DMS153 (cell line): ENCODE measurements around the gene SH3BP2.

Experiments
- DNase-seq: peaks from one replicate; lab custom pipeline; 2025; lab: John Stamatoyannopoulos, UW

The SH3BP2 gene

DNA sequence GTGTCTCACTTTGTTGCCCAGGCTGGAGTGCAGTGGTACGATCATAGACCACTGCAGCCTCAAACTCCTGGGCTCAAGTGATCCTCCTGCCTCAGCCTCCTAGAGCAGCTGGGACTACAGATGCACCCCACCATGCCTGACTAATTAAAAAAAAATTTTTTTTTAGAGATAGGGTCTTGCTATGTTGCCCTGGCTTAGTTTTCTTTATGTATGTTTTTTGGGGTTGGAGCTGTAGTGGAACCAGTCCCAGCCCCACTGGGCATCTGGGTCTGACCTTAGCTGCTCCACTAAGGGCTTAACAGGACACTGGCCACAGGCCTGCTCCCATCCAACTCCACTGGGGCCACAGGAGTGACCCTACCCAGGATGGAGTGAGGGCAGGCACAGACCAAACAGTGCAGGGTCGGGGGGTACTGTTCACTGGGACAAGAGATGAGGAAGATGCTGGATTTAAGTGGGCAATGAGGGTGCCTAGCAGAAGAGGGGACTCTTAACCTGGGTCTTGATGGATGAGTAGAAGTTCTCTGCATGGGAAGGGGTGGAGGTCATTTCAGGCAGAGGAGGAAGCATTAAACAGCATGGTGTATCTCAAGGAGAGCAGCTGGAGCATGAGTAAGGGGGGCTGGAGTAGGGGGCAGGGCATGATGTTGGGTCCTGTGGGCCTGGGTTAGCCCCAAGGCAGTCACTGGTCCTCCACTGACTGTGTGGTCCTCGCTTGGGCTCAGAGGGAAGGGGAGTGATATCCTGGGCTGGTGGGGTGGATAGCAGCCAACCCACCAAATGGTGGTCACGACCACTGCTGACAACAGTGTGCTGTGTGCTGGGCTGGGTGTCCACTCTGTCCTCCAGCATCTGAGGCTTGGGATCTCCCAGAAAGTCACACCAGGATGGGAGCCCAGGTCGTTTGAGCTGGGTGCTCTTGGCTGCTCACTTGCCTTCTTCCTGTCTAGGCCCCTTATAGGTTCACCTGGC lies 26.6 kb downstream of the SH3BP2 start:
- DNase-seq = no peak

DNA sequence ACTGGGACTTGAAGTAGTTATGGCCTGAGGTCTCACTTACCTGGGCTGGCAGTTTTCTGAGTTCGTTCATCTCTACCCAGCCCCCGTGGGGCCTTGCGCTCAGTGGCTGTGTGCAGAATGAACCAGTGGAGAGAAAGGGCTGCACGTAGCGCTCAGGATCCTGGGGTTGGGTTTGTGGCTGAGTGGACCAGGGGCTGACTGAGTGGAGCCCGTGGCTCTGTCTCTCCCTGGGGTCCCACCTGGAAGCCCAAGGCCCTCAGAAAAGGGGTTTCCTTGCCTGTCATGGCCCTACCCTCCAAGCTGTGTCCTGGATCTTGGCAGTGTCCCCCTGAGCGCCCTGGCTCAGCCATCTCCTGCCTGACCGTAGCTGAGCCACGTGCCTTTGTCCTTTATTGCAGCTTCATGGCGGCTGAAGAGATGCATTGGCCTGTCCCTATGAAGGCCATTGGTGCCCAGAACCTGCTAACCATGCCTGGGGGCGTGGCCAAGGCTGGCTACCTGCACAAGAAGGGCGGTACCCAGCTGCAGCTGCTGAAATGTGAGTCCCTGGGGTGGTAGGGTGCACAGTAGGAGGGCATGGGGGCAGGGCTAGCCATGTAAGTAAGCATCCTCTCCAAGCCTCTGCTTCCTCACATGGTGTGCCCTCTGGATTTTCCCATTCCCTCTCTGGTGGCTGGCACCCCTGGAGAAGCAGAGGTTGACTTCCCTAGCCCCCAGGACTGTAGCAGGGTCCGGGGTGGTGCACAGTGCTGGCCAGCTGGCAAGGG lies 27.5 kb downstream of the SH3BP2 start:
- DNase-seq = no peak

GRCh38 chr4:2822461-2823300 lies 29.8 kb downstream of the SH3BP2 start:
- DNase-seq = no peak

GRCh38 chr4:2823301-2823670 lies 30.4 kb downstream of the SH3BP2 start:
- DNase-seq = no peak

GRCh38 chr4:2823671-2824328 lies 30.9 kb downstream of the SH3BP2 start:
- DNase-seq = no peak

GRCh38 chr4:2824329-2824835 lies 31.5 kb downstream of the SH3BP2 start:
- DNase-seq = no peak

- DNase-seq = no peak
Observed at GRCh38 chr4:2824836-2825381, 32.0 kb downstream of the SH3BP2 start.

DNA sequence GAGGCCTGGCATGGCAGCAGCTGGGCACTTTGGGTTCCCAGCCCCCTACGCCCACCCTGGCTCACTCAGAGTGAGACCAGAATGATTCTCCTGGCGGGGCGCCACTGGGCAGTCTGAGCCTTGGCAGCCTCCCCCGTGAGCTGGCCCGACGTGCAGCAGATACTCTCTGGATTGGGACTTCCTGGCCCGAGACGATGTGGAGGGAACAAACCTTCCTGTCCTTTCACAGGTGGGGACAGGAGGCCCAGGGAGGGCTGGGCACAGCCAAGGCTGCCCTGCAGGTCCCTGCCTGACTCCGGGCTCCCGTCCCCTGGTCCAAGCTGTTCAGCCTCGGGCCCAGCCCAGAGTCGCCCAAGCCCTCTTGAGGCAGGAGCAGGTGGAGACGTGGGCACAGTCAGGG lies 32.9 kb downstream of the SH3BP2 start:
- DNase-seq = no peak

GRCh38 chr4:2827071-2827873 lies 34.4 kb downstream of the SH3BP2 start:
- no peak for DNase-seq

DNA sequence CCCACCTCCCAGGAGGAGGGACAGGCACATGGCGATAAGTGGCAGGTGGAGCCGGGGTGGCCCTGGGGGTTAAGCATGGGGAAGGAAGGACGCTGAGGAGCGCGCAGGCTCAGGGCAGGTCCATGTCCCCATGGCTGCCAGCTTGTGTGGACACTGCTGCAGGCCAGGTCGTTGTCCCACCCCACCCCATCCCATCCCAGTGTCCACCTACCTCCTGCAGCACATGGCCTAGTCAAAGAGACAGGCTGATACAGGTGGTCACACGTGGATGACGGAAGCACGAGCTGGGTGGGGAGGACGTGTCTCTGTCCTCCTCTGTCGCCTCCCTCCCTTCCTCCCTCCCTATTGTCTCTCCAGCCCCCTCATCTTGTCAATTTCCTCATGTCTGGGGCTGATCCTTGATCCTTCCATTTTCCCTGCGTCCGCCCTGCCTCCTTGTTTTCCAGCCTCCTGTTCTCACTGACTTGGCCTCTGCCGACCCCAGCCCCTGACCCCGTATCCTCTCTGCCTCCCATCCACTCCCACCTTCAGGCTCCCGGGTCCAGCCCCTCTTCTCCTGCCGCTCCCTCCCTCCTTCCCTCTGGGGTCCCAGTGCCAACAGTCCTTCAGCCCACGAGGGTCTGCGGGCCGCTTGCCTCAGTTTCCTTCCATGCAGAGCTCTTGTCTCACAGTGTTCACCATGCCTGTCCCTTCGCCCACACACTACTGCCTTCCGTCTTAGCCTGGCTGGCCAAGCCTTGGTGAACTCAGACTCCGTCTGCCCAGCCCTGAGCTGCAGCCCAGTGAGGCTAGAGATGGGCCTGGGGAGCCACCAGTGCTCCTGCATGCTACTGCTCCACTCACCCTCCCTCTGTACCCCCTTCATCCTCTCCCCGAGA lies 35.2 kb downstream of the SH3BP2 start:
- no peak for DNase-seq

DNA sequence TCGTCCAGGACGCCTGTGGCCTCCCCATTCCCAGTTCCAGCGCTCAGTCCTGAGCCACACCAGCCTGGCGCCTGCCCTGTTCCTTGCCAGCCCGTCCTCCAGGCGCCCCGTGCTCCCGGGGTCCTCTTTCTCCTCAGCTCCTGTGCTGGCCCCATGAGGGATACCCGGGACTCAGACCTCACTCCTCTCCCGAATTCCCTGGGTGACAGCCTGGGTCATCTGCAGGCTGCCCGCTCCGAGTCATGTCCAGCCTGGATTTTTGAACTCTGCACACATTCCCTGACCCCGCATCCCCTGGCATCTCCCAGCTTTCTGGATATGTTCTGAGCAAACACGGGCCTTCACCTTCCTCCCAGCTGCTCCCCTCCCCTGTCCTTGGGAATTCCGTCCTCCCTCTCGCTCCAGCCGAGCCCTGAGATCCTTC lies 35.9 kb downstream of the SH3BP2 start:
- DNase-seq = no peak

GRCh38 chr4:2829321-2829932 lies 36.5 kb downstream of the SH3BP2 start:
- DNase-seq = no peak

DNA sequence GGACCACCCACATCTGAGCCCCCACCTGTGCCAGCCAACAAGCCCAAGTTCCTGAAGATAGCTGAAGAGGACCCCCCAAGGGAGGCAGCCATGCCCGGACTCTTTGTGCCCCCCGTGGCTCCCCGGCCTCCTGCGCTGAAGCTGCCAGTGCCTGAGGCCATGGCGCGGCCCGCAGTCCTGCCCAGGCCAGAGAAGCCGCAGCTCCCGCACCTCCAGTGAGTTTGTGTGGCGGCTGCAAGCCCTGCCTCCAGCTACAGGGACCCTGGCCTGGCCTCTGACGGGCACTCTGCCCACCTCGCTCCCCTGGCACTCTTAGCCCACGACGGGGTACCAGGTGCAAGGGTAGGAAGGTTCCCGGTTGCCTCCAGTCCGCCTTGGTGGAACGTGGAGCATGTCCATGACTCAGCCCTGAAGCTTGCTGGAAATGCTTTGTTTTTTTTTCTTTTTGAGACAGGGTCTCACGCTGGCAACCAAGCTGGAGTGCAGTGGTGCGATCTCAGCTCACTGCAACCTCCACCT lies 37.1 kb downstream of the SH3BP2 start:
- DNase-seq = no peak

- no peak for DNase-seq
Observed at GRCh38 chr4:2830632-2831610, 38.0 kb downstream of the SH3BP2 start.

DNA sequence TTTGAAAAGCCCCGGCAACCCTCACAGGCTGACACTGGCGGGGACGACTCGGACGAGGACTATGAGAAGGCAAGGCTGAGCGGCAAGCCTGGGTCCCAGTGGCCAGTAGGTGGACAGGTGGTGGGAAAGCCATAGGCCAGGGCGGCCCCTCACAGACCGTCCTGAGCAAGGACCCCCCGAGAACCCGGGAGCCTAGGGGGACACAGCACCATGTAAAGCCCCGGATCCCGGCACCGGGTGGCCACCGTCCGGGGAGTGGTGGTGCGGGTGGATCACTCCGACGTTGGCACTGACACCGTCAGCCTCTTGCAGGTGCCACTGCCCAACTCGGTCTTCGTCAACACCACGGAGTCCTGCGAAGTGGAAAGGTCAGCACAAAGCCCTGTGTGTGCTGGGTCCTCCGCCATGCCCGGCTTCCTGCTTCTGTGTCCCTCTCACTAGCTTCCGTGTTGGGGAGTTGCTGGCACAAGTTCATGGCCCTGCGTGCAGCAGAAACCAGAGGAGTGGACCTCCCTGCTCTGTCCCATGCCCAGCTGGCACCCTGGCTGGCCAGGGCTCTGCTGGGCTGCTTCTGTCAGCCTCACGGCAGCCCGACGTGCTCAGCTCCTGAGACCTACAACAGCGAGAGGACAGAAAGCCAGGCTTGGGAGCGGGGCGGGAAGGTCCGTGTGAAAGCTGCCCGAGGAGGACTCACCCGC lies 38.9 kb downstream of the SH3BP2 start:
- DNase-seq = no peak

DNA sequence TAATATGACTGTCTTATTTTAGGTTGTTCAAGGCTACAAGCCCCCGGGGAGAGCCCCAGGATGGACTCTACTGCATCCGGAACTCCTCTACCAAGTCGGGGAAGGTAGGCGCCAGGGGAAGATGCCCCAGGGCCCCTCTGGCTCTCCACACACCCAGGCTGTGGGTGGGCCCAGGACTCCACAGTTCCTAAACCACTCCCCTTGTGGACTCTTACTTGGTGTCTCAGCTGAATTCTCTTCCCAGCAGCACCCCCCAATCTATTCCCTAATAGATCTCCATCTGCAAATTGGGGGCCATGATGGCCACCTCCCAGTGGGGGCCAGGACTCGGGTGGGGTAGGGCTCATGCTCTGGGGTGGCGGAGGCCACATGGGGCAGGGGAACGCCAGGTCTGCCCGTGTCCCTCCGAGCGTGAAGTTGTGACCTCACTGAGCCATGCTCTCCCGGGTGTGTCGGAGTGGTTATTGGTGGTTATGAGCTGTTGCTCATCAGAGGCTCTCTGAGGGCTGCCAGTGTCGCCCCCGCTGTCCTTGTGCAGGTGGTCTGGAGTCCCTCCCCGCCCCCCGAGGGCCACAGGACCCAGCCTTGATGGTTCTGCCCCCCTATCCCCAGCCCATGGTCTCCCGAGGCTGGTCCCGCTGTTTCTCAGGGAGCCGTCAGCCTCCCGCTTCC lies 39.6 kb downstream of the SH3BP2 start:
- DNase-seq = no peak
